Prostate gland (tissue), 2 donors: Measurements from ENCODE around the gene GRID2. TPM values are rescaled to one million over a fixed set of nuclear protein-coding genes. Genes with fewer than 3 reads are reported as not detected.
A peak's percentile ranks its signal among the peaks of the same experiment; 100 is the strongest.
"Not testable (repeated sequence)": the region's sequence is repeated elsewhere in the genome, so short reads cannot be mapped to it uniquely, and the experiment has no call there.

ENCODE experiments used
- DNase-seq: peaks from one replicate; pipeline ENCODE4 v3.0.0-alpha.2; 2019; ENCODE audit warnings: low spot score
- H3K27ac ChIP-seq, 2 donors: fragments of 200-600 bp; sonication (generic); 2 replicates each; pipeline ENCODE4 v1.5.1; 2017 to 2019
- H3K27me3 ChIP-seq: fragments of 200-600 bp; sonication (generic); replicated peaks from 2 replicates; pipeline ENCODE4 v1.5.1; 2019; ENCODE audit not compliant: insufficient read depth
- H3K36me3 ChIP-seq, 2 donors: fragments of 200-600 bp; sonication (generic); 1 replicate in 1 of 2; 2 replicates in 1 of 2; pipeline versions ENCODE4 v1.5.1 to v1.8.1; 2017 to 2019
- H3K4me1 ChIP-seq: fragments of 200-600 bp; sonication (generic); replicated peaks from 2 replicates; pipeline ENCODE4 v1.5.1; 2019
- H3K4me3 ChIP-seq, 2 donors: fragments of 200-600 bp; sonication (generic); 2 replicates each; pipeline ENCODE4 v1.5.1; 2017 to 2019
- H3K9me3 ChIP-seq: fragments of 200-600 bp; sonication (generic); 2 replicates; pipeline ENCODE4 v1.5.1; 2017
- CTCF ChIP-seq, 4 experiments: fragments of 200-600 bp in 2 of 4; fragments of 450-650 bp in 2 of 4; sonication (generic) in 2 of 4; IDR thresholded peaks; 1 replicate in 3 of 4; 2 replicates in 1 of 4; pipeline ENCODE4 v1.5.1; 2016 to 2019; ENCODE audit warnings: antibody characterized with exemption in 4 of 4, mild to moderate bottlenecking in 2 of 4, moderate library complexity in 2 of 4
- POLR2A ChIP-seq: fragments of 450-650 bp; IDR thresholded peaks from one replicate; pipeline ENCODE4 v1.6.1; 2016; ENCODE audit warnings: antibody characterized with exemption, mild to moderate bottlenecking
- POLR2AphosphoS5 ChIP-seq: sonication (generic); formaldehyde crosslinking; IDR thresholded peaks from one replicate; pipeline ENCODE4 v1.6.1; 2017; ENCODE audit warnings: antibody characterized with exemption
- WGBS: methylation state at CpG from one replicate; pipeline ENCODE4 v1.1.5; 2018; 5-methylcytosine and 5-hydroxymethylcytosine counted together
- intact Hi-C: fragments of 100-400 bp; cut with DNase I; formaldehyde crosslinking; loops from one replicate; pipeline ENCODE4 v1.14.2; 2022
- total RNA-seq, 2 donors: library from RNA; depleted of rRNA; stranded (reverse); fragments of >200 nt; gene quantifications; one replicate each; pipeline ENCODE4 v1.1.0, GENCODE V29; 2016

Gene GRID2
- total RNA-seq, 2 donors from 2014 or later, result 0.09 to 11.0 TPM

GRCh38 chr4:92368653-92369052 is 64.9 kb downstream of the GRID2 start:
- TF ChIP-seq POLR2AphosphoS5 (no peak), POLR2A (no peak), CTCF (IDR thresholded peaks at IDR 0.05) (no peak)
- intact Hi-C loops, result no loop called here
- Histone ChIP-seq H3K4me1 (no peaks in the 10 kb centered on the region), H3K36me3 (no peaks in the 10 kb centered on the region), H3K27ac (no peak overlapping the region), H3K9me3 (no peaks in the 10 kb centered on the region), H3K4me3 (no peak overlapping the region), H3K27me3 (no peaks in the 10 kb centered on the region)
- no peak for DNase-seq
- WGBS, result 64% methylated on average over 4 of the region's 4 CpGs

GRCh38 chr4:92381616-92382015 is 77.8 kb downstream of the GRID2 start:
- intact Hi-C loops, result no loop called here
- DNase-seq, result no peak
- no peaks in the 10 kb centered on the region for H3K4me1 ChIP-seq
- TF ChIP-seq POLR2AphosphoS5 (no peak), CTCF (IDR thresholded peaks at IDR 0.05) (no peak), POLR2A (no peak)
- no peak overlapping the region for H3K27ac ChIP-seq
- H3K9me3 ChIP-seq, result no peaks in the 10 kb centered on the region
- H3K36me3 ChIP-seq, result no peaks in the 10 kb centered on the region
- H3K4me3 ChIP-seq, result no peak overlapping the region
- no peaks in the 10 kb centered on the region for H3K27me3 ChIP-seq

- no peak for DNase-seq
- TF ChIP-seq POLR2AphosphoS5, result no peak
- TF ChIP-seq CTCF (IDR thresholded peaks at IDR 0.05), result no peak
- no peak for TF ChIP-seq POLR2A
- Histone ChIP-seq H3K27me3 (no peaks in the 10 kb centered on the region), H3K36me3 (no peaks in the 10 kb centered on the region), H3K9me3 (no peaks in the 10 kb centered on the region), H3K4me3 (no peak overlapping the region), H3K27ac (no peak overlapping the region), H3K4me1 (no peaks in the 10 kb centered on the region)
- WGBS, result 90% methylated on average over 1 of the region's 1 CpG
- intact Hi-C loops, result no loop called here
Measured at GRCh38 chr4:92382128-92382527, 78.4 kb downstream of the GRID2 start.

GRCh38 chr4:92387459-92388069 is 83.8 kb downstream of the GRID2 start:
- H3K36me3 ChIP-seq, result no peaks in the 10 kb centered on the region
- 93% methylated on average over 1 of the region's 1 CpG for WGBS
- TF ChIP-seq POLR2A (no peak), POLR2AphosphoS5 (no peak), CTCF (IDR thresholded peaks at IDR 0.05) (peak in 3 of 4 experiments; percentile 32 to 50 (median 44))
- no peak overlapping the region for H3K4me3 ChIP-seq
- no peaks in the 10 kb centered on the region for H3K9me3 ChIP-seq
- intact Hi-C loops, result no loop called here
- no peak overlapping the region for H3K27ac ChIP-seq
- H3K27me3 ChIP-seq, result no peaks in the 10 kb centered on the region
- DNase-seq, result no peak
- no peaks in the 10 kb centered on the region for H3K4me1 ChIP-seq

- TF ChIP-seq POLR2A, result no peak
- TF ChIP-seq POLR2AphosphoS5, result no peak
- TF ChIP-seq CTCF (IDR thresholded peaks at IDR 0.05), result no peak
- Histone ChIP-seq H3K9me3 (no peaks in the 10 kb centered on the region), H3K36me3 (no peaks in the 10 kb centered on the region), H3K4me3 (no peak overlapping the region), H3K4me1 (no peaks in the 10 kb centered on the region), H3K27ac (no peak overlapping the region), H3K27me3 (no peaks in the 10 kb centered on the region)
- WGBS, result 86% methylated on average over 8 of the region's 8 CpGs
- DNase-seq, result no peak
- intact Hi-C loops, result no loop called here
Measured at GRCh38 chr4:92399032-92399431, 95.3 kb downstream of the GRID2 start.

- intact Hi-C loops, H3K4me3 ChIP-seq, DNase-seq, H3K27me3 ChIP-seq, H3K36me3 ChIP-seq, H3K9me3 ChIP-seq, H3K27ac ChIP-seq, H3K4me1 ChIP-seq: not testable (repeated sequence)
- WGBS, result 88% methylated on average over 7 of the region's 7 CpGs
Measured at GRCh38 chr4:92403525-92403924, 99.8 kb downstream of the GRID2 start.
